Naive thymus-derived CD4-positive, alpha-beta T cell (primary cell): ENCODE measurements around the gene CPEB3. TPM values are rescaled to one million over a fixed set of nuclear protein-coding genes. Genes with fewer than 3 reads are reported as not detected.
A peak's percentile ranks its signal among the peaks of the same experiment; 100 is the strongest.

ENCODE experiments used
- ATAC-seq: fragments of 150-1000 bp; cut with Tn5 transposase; 2 replicates; pipeline ENCODE4 v1.10.0; 2021; ENCODE audit warnings: mild to moderate bottlenecking, moderate library complexity
- CTCF ChIA-PET: fragments of 350-600 bp; sonication (Branson Sonifier 250); formaldehyde crosslinking; loops from one replicate; lab custom pipeline; 2021; ENCODE audit warnings: antibody characterized with exemption; lab: Charles Lee
- POLR2A ChIA-PET: fragments of 350-600 bp; sonication (Branson Sonifier 250); formaldehyde crosslinking; loops from one replicate; lab custom pipeline; 2021; ENCODE audit warnings: antibody characterized with exemption, inconsistent platforms; lab: Charles Lee
- DNase-seq, 9 donors: peaks; one replicate each; pipeline versions ENCODE4 v3.0.0 to v3.0.0-alpha.2; 2020 to 2022; ENCODE audit warnings: mixed read lengths in 1 of 9
- H3K27ac ChIP-seq: one replicate; pipeline ENCODE4 v1.7.0; 2013; ENCODE audit warnings: mild to moderate bottlenecking, low read depth, low read length, moderate library complexity
- H3K27me3 ChIP-seq, 2 donors: one replicate each; pipeline ENCODE4 v1.7.0; 2013; ENCODE audit warnings: low read length in 2 of 2, mild to moderate bottlenecking in 2 of 2, moderate library complexity in 2 of 2; ENCODE audit not compliant: control insufficient read depth in 2 of 2, insufficient read depth in 2 of 2
- H3K36me3 ChIP-seq, 3 experiments: 1 replicate in 2 of 3; 2 replicates in 1 of 3; pipeline ENCODE4 v1.7.0; 2013; ENCODE audit warnings: low read length in 3 of 3, mild to moderate bottlenecking in 3 of 3, moderate library complexity in 1 of 3; ENCODE audit not compliant: insufficient read depth in 3 of 3, control insufficient read depth in 2 of 3
- H3K4me1 ChIP-seq, 2 donors: one replicate each; pipeline ENCODE4 v1.7.0; 2013; ENCODE audit warnings: low read length in 2 of 2, mild to moderate bottlenecking in 2 of 2, moderate library complexity in 1 of 2; ENCODE audit not compliant: control insufficient read depth in 2 of 2, insufficient read depth in 2 of 2
- H3K4me3 ChIP-seq: 2 replicates; pipeline ENCODE4 v1.7.0; 2013; ENCODE audit warnings: mild to moderate bottlenecking, low read length
- H3K9me3 ChIP-seq, 3 experiments: 1 replicate in 2 of 3; 2 replicates in 1 of 3; pipeline ENCODE4 v1.7.0; 2013; ENCODE audit warnings: low read length in 3 of 3; ENCODE audit not compliant: control insufficient read depth in 2 of 3
- H3K27ac Mint-ChIP-seq, 9 donors: one replicate each; pipeline ENCODE4 v1.8.0; 2020 to 2022; ENCODE audit warnings: mixed read lengths in 9 of 9, mild to moderate bottlenecking in 8 of 9, moderate library complexity in 5 of 9, inconsistent platforms in 2 of 9
- H3K27me3 Mint-ChIP-seq, 5 donors: one replicate each; pipeline ENCODE4 v1.8.0; 2021 to 2022; ENCODE audit warnings: mixed read lengths in 5 of 5, mild to moderate bottlenecking in 1 of 5
- H3K36me3 Mint-ChIP-seq, 5 donors: one replicate each; pipeline ENCODE4 v1.8.0; 2020 to 2022; ENCODE audit warnings: mixed read lengths in 5 of 5, mild to moderate bottlenecking in 3 of 5, inconsistent platforms in 1 of 5
- H3K4me1 Mint-ChIP-seq, 7 donors: one replicate each; pipeline ENCODE4 v1.8.0; 2020 to 2022; ENCODE audit warnings: mixed read lengths in 7 of 7, mild to moderate bottlenecking in 3 of 7, inconsistent platforms in 1 of 7
- H3K4me3 Mint-ChIP-seq, 10 donors: one replicate each; pipeline ENCODE4 v1.8.0; 2020 to 2022; ENCODE audit warnings: mild to moderate bottlenecking in 10 of 10, mixed read lengths in 10 of 10, moderate library complexity in 6 of 10, inconsistent platforms in 2 of 10
- H3K9me3 Mint-ChIP-seq, 11 donors: one replicate each; pipeline ENCODE4 v1.8.0; 2020 to 2022; ENCODE audit warnings: mixed read lengths in 11 of 11, mild to moderate bottlenecking in 4 of 11, inconsistent platforms in 1 of 11, moderate library complexity in 1 of 11
- intact Hi-C, 2 donors: fragments of 100-400 bp; cut with micrococcal nuclease; formaldehyde crosslinking; loops; one replicate each; pipeline ENCODE4 v1.15.1; 2023
- polyA plus RNA-seq, 2 donors: library from polyadenylated mRNA; unstranded; fragments of 300-500 nt; fragmentation: Illumina TruSeq; gene quantifications; one replicate each; pipeline ENCODE4 v1.2.3, GENCODE V29; 2021
- total RNA-seq, 6 experiments: library from RNA in 5 of 6; stranded (reverse) in 5 of 6; gene quantifications; 1 replicate in 5 of 6; 2 replicates in 1 of 6; pipeline ENCODE4 v1.2.3 and lab custom pipeline; 2021 to 2026

CPEB3 gene
- total and polyA plus RNA-seq, 7 experiments from 2014 or later, result 0.74 to 3.3 (median 2.1) TPM

- Histone ChIP-seq H3K4me3 (no peak overlapping the region), H3K4me1 (no peaks in the 10 kb centered on the region), H3K27me3 (no peaks in the 10 kb centered on the region), H3K27ac (no peak overlapping the region), H3K36me3 (peaks cover 0 to 8% (median 0%) of the 10 kb centered on the region in 3 experiments), H3K9me3 (no peaks in the 10 kb centered on the region)
- Mint-ChIP-seq H3K27me3 (no peaks in the 10 kb centered on the region), H3K4me3 (no peak overlapping the region), H3K36me3 (peaks cover 0 to 52% (median 27%) of the 10 kb centered on the region in 5 donors), H3K4me1 (peaks cover 5 to 28% (median 19%) of the 10 kb centered on the region in 7 donors), H3K9me3 (no peaks in the 10 kb centered on the region), H3K27ac (no peak overlapping the region)
- DNase-seq (no peak), ATAC-seq (no peak)
- intact Hi-C loops, result no loop called here
- ChIA-PET POLR2A (no interaction called here), CTCF (no interaction called here)
Measured at GRCh38 chr10:92313750-92314149, 22.9 kb upstream of the CPEB3 start.

- no peaks in the 10 kb centered on the region for H3K27me3 ChIP-seq
- Mint-ChIP-seq H3K4me1 (peaks cover 6 to 53% (median 42%) of the 10 kb centered on the region in 7 donors), H3K27ac (no peak overlapping the region), H3K4me3 (no peak overlapping the region), H3K36me3 (peaks cover 0 to 25% (median 15%) of the 10 kb centered on the region in 5 donors), H3K27me3 (no peaks in the 10 kb centered on the region), H3K9me3 (no peaks in the 10 kb centered on the region)
- DNase-seq, result no peak
- H3K9me3 ChIP-seq, result no peaks in the 10 kb centered on the region
- intact Hi-C loops, result no loop called here
- H3K36me3 ChIP-seq, result peaks cover 0 to 4% (median 0%) of the 10 kb centered on the region in 3 experiments
- ChIA-PET CTCF (no interaction called here), POLR2A (no interaction called here)
- no peak overlapping the region for H3K4me3 ChIP-seq
- no peak overlapping the region for H3K27ac ChIP-seq
- ATAC-seq, result no peak
- no peaks in the 10 kb centered on the region for H3K4me1 ChIP-seq
Measured at GRCh38 chr10:92309272-92309671, 18.4 kb upstream of the CPEB3 start.

- H3K27ac Mint-ChIP-seq, result peak overlapping the region in 1 of 9 donors; percentile 28
- Histone ChIP-seq H3K27ac (no peak overlapping the region), H3K36me3 (no peaks in the 10 kb centered on the region), H3K9me3 (no peaks in the 10 kb centered on the region), H3K4me3 (no peak overlapping the region), H3K27me3 (no peaks in the 10 kb centered on the region), H3K4me1 (peaks cover 0 to 10% of the 10 kb centered on the region in 2 donors)
- H3K27me3 Mint-ChIP-seq, result no peaks in the 10 kb centered on the region
- no peaks in the 10 kb centered on the region for H3K9me3 Mint-ChIP-seq
- peaks cover 16 to 73% (median 54%) of the 10 kb centered on the region in 7 donors for H3K4me1 Mint-ChIP-seq
- intact Hi-C loops, result no loop called here
- no peak for DNase-seq
- H3K4me3 Mint-ChIP-seq, result peak overlapping the region in 1 of 10 donors; percentile 12
- ChIA-PET CTCF (no interaction called here), POLR2A (no interaction called here)
- ATAC-seq, result no peak
- peaks cover 0 to 4% (median 0%) of the 10 kb centered on the region in 5 donors for H3K36me3 Mint-ChIP-seq
Measured at GRCh38 chr10:92305133-92306072, 14.5 kb upstream of the CPEB3 start.

- Mint-ChIP-seq H3K4me3 (no peak overlapping the region), H3K27me3 (no peaks in the 10 kb centered on the region), H3K36me3 (peaks cover 0 to 8% (median 3%) of the 10 kb centered on the region in 5 donors), H3K27ac (peak overlapping the region in 2 of 9 donors; percentile 19 to 41), H3K4me1 (peaks cover 16 to 76% (median 56%) of the 10 kb centered on the region in 7 donors), H3K9me3 (no peaks in the 10 kb centered on the region)
- ChIA-PET CTCF (no interaction called here), POLR2A (no interaction called here)
- Histone ChIP-seq H3K4me1 (peaks cover 0 to 10% of the 10 kb centered on the region in 2 donors), H3K9me3 (no peaks in the 10 kb centered on the region), H3K4me3 (no peak overlapping the region), H3K27ac (no peak overlapping the region), H3K36me3 (no peaks in the 10 kb centered on the region), H3K27me3 (no peaks in the 10 kb centered on the region)
- intact Hi-C loops, result no loop called here
- ATAC-seq (no peak), DNase-seq (no peak)
Measured at GRCh38 chr10:92304061-92304460, 13.2 kb upstream of the CPEB3 start.

- peaks cover 18 to 74% (median 63%) of the 10 kb centered on the region in 7 donors for H3K4me1 Mint-ChIP-seq
- POLR2A ChIA-PET, result no interaction called here
Measured at GRCh38 chr10:92303096-92303495, 12.2 kb upstream of the CPEB3 start.

GRCh38 chr10:92298487-92298886, 7.6 kb upstream of the CPEB3 start:
- Histone ChIP-seq H3K4me1 (peaks cover 0 to 10% of the 10 kb centered on the region in 2 donors), H3K4me3 (no peak overlapping the region), H3K27me3 (no peaks in the 10 kb centered on the region), H3K27ac (no peak overlapping the region), H3K36me3 (no peaks in the 10 kb centered on the region), H3K9me3 (no peaks in the 10 kb centered on the region)
- peak overlapping the region in 2 of 10 donors; percentile 4 to 31 for H3K4me3 Mint-ChIP-seq
- peaks cover 4 to 28% (median 6%) of the 10 kb centered on the region in 5 donors for H3K36me3 Mint-ChIP-seq
- H3K4me1 Mint-ChIP-seq, result peaks cover 24 to 77% (median 63%) of the 10 kb centered on the region in 7 donors
- ATAC-seq (no peak), DNase-seq (no peak)
- ChIA-PET POLR2A (interaction anchor here (0.7 to 1.1 kb wide), 2 partner anchors 11 to 28 kb away, joined by 3 read pairs; no protein-coding TSS in a partner anchor), CTCF (interaction anchor here (0.6 kb wide), 2 partner anchors 14 to 119 kb away, joined by 3 to 4 read pairs; no protein-coding TSS in a partner anchor)
- peak overlapping the region in 1 of 9 donors; percentile 42 for H3K27ac Mint-ChIP-seq
- H3K9me3 Mint-ChIP-seq, result peaks cover 0 to 1% (median 0%) of the 10 kb centered on the region in 11 donors
- intact Hi-C loops, result no loop called here
- no peaks in the 10 kb centered on the region for H3K27me3 Mint-ChIP-seq

More at GRCh38 chr10:92303096-92303495, 12.2 kb upstream of the CPEB3 start:
- no peak for DNase-seq
- peak overlapping the region in 8 of 10 donors; percentile 0 to 51 (median 14) for H3K4me3 Mint-ChIP-seq
- ATAC-seq, result no peak
- Histone ChIP-seq H3K4me3 (no peak overlapping the region), H3K27ac (no peak overlapping the region), H3K36me3 (no peaks in the 10 kb centered on the region), H3K27me3 (no peaks in the 10 kb centered on the region), H3K4me1 (peaks cover 0 to 10% of the 10 kb centered on the region in 2 donors), H3K9me3 (no peaks in the 10 kb centered on the region)
- CTCF ChIA-PET, result no interaction called here
- H3K27me3 Mint-ChIP-seq, result no peaks in the 10 kb centered on the region
- intact Hi-C loops, result no loop called here
- H3K9me3 Mint-ChIP-seq, result peaks cover 0 to 1% (median 0%) of the 10 kb centered on the region in 11 donors
- peak overlapping the region in 1 of 9 donors; percentile 19 for H3K27ac Mint-ChIP-seq
- peaks cover 0 to 12% (median 4%) of the 10 kb centered on the region in 5 donors for H3K36me3 Mint-ChIP-seq
